ENCODE data around the gene PRLR.
"Not testable (repeated sequence)": the region's sequence is repeated elsewhere in the genome, so short reads cannot be mapped to it uniquely, and the experiment has no call there.

PRLR gene

DNA sequence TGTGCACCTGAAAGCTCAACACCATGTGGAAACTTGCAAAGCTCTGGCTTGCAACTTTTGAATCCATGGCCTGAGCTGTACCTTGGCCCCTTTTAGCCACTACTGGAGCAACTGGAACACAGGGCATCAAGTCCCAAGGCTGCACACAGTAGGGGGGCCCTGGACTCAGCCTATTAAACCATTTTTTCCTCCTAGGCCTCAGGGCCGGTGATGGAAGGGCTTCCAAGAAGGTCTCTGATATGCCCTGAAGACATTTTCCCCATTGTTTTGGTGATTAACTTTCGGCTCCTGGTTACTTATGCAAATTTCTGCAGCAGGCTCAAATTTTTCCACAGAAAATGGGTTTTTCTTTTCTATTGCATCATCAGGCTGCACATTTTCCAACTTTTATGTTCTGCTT is 22.7 kb upstream of the PRLR start:
- no peak overlapping the region for H3K9ac ChIP-seq (ENCODE audit: insufficient read length, low read depth)
- H3K27me3 ChIP-seq (ENCODE audit: insufficient read depth, insufficient read length) = no peaks in the 10 kb centered on the region
- no peak for DNase-seq (ENCODE audit: low read depth, low spot score)
- no peak overlapping the region for H3K4me3 ChIP-seq (ENCODE audit: insufficient read length, low read depth)
- H3K4me1 ChIP-seq (ENCODE audit: insufficient read depth, insufficient read length) = no peaks in the 10 kb centered on the region
- H3K9me3 ChIP-seq (ENCODE audit: insufficient read depth, low read length) = peaks cover 18% of the 10 kb centered on the region; the same call in 1 of the 2 replicates
- H3K36me3 ChIP-seq (ENCODE audit: insufficient read depth, insufficient read length, low read length) = no peaks in the 10 kb centered on the region
- no peak for TF ChIP-seq ZNF274 (IDR thresholded peaks at IDR 0.05; ENCODE audit: low read depth, low read length)
- TF ChIP-seq YY1 (IDR thresholded peaks at IDR 0.05; ENCODE audit: insufficient read depth, insufficient read length) = no peak
- no peak for TF ChIP-seq SUZ12 (IDR thresholded peaks at IDR 0.05; ENCODE audit: extremely low read depth, insufficient read depth, insufficient read length)

DNA sequence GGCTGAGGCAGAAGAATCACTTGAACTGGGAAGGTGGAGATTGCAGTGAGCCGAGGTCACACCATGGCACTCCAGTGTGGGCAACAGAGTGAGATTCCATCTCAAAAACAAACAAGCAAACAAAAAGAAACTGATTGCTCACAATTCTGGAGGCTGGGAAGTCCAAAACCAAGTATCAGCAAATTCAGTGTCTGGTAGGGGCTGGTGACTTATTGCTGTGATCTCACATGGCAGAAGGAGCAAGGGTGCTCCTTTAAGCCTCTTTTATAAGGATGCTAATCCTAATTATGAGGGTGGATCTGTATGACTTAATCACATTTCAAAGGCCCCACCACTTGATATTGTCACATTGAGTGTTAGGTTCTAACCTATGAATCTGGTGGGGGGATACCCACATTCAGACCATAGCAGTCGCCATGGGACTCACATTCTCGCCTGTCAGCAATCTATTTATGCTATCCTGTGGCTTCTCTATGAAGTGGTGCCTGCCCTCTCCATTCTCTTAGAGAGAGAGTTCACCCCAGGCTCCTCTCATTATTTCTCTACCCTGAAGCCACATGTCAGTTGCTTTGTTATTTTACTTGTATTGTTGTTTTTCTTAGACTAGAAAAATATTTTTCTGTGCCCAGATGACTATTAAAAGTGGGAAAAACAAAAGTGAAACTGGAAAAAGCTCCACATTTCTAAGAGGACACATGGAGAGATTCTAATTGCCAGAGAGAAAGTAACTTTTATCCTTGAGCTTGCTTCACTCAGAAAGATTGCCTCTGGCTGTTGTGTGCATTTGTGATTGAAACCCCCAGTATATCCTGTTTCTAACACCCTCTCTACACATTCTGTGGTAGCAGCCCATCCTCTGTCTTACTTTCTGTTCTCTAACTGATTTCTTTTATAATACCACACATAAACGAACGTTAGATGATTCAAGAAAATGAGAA is 18.8 kb upstream of the PRLR start:
- Histone ChIP-seq H3K4me3 (ENCODE audit: insufficient read length, low read depth) (no peak overlapping the region), H3K4me1 (ENCODE audit: insufficient read depth, insufficient read length) (peaks cover 2% of the 10 kb centered on the region), H3K27me3 (ENCODE audit: insufficient read depth, insufficient read length) (no peaks in the 10 kb centered on the region), H3K36me3 (ENCODE audit: insufficient read depth, insufficient read length, low read length) (no peaks in the 10 kb centered on the region), H3K9me3 (ENCODE audit: insufficient read depth, low read length) (peaks cover 18% of the 10 kb centered on the region; the same call in 1 of the 2 replicates), H3K9ac (ENCODE audit: insufficient read length, low read depth) (no peak overlapping the region)
- TF ChIP-seq SUZ12 (IDR thresholded peaks at IDR 0.05; ENCODE audit: extremely low read depth, insufficient read depth, insufficient read length) (no peak), ZNF274 (IDR thresholded peaks at IDR 0.05; ENCODE audit: low read depth, low read length) (no peak), YY1 (IDR thresholded peaks at IDR 0.05; ENCODE audit: insufficient read depth, insufficient read length) (no peak)
- no peak for DNase-seq (ENCODE audit: low read depth, low spot score)

DNA sequence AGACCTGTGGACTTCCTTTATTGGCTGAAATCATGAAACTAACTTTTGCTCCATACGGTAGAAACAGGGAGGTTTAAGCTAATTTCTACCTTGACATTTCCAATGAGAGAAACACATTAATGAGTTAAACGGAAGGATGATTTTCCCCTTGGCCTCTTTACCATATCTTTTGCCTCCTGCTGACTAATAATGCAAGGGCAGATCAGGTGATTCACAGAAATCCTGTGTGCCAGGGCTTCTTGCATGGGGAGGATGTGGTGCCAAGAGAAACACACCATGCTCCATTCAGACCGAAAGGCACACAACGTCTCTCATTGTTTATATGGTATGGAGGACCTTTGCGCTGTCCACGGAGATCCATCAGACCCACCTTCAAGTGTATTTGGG is 17.4 kb upstream of the PRLR start:
- Histone ChIP-seq H3K9me3 (ENCODE audit: insufficient read depth, low read length) (peaks cover 4% of the 10 kb centered on the region; the same call in 1 of the 2 replicates), H3K4me1 (ENCODE audit: insufficient read depth, insufficient read length) (peaks cover 2% of the 10 kb centered on the region), H3K36me3 (ENCODE audit: insufficient read depth, insufficient read length, low read length) (no peaks in the 10 kb centered on the region), H3K4me3 (ENCODE audit: insufficient read length, low read depth) (no peak overlapping the region), H3K27me3 (ENCODE audit: insufficient read depth, insufficient read length) (no peaks in the 10 kb centered on the region), H3K9ac (ENCODE audit: insufficient read length, low read depth) (no peak overlapping the region)
- TF ChIP-seq YY1 (IDR thresholded peaks at IDR 0.05; ENCODE audit: insufficient read depth, insufficient read length) = no peak
- TF ChIP-seq ZNF274 (IDR thresholded peaks at IDR 0.05; ENCODE audit: low read depth, low read length) = no peak
- TF ChIP-seq SUZ12 (IDR thresholded peaks at IDR 0.05; ENCODE audit: extremely low read depth, insufficient read depth, insufficient read length) = no peak
- DNase-seq (ENCODE audit: low read depth, low spot score) = no peak

DNA sequence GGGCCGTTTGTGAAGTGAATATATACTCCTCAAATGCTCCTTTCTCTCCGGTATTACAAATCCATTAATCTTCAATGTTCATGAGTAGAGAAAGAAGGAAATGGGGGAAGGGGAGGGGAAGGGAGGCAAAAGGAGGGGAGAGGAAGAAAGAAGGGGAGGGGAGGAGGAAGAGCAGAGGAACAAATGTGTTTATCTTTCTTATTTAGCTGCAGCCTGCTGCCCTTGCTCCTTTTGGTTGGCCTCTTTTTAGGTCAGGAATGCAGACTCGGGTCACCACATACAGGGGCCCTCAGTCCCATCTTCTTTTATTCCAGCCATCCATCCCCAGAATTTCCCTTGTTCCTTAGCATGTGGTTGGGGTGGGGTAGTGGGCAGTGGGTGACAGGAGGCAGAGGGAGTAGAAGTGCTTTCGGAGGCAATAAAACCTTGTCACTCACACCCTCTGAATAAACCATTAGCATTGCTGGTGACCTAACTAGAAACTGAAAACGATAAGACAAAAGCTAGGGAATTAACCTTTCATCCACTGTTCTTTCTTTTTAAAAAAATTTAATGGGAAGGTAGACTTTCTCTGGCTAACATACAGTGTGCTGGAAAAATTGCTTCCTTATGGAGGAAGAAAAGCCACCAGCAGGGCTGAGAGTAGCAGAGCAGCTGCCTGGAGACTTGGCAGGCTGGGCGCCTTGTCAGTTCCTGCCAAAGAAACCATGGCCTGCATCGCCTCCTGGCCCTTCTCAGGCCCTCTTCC is 16.8 kb upstream of the PRLR start:
- Histone ChIP-seq H3K27me3 (ENCODE audit: insufficient read depth, insufficient read length) (no peaks in the 10 kb centered on the region), H3K9me3 (ENCODE audit: insufficient read depth, low read length) (no peaks in the 10 kb centered on the region), H3K9ac (ENCODE audit: insufficient read length, low read depth) (no peak overlapping the region), H3K4me3 (ENCODE audit: insufficient read length, low read depth) (no peak overlapping the region), H3K36me3 (ENCODE audit: insufficient read depth, insufficient read length, low read length) (no peaks in the 10 kb centered on the region), H3K4me1 (ENCODE audit: insufficient read depth, insufficient read length) (peaks cover 2% of the 10 kb centered on the region)
- no peak for DNase-seq (ENCODE audit: low read depth, low spot score)
- no peak for TF ChIP-seq YY1 (IDR thresholded peaks at IDR 0.05; ENCODE audit: insufficient read depth, insufficient read length)
- no peak for TF ChIP-seq SUZ12 (IDR thresholded peaks at IDR 0.05; ENCODE audit: extremely low read depth, insufficient read depth, insufficient read length)

DNA sequence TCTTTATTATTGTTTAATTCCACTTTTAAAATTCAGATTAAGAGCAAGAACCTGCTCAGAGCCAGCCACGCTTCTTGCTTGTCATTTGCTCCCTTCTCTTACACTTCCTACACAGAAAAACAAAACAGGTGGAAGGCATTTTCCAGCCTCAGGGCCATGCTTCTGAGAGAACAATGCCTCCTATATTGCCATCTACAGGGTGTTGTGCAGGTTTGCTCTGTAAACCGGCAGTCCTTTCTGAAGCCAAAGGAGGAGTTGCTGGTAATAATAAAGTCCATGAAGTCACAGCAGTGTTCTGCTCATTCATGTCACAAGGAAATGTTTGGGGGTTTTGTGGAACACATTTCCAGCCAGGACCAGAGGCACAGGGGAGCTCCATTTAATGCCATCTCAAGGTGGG is 16.1 kb upstream of the PRLR start:
- peaks cover 2% of the 10 kb centered on the region for H3K4me1 ChIP-seq (ENCODE audit: insufficient read depth, insufficient read length)
- H3K9ac ChIP-seq (ENCODE audit: insufficient read length, low read depth) = no peak overlapping the region
- TF ChIP-seq YY1 (IDR thresholded peaks at IDR 0.05; ENCODE audit: insufficient read depth, insufficient read length) (no peak), ZNF274 (IDR thresholded peaks at IDR 0.05; ENCODE audit: low read depth, low read length) (no peak)
- no peaks in the 10 kb centered on the region for H3K9me3 ChIP-seq (ENCODE audit: insufficient read depth, low read length)
- H3K27me3 ChIP-seq (ENCODE audit: insufficient read depth, insufficient read length) = no peaks in the 10 kb centered on the region
- H3K36me3 ChIP-seq (ENCODE audit: insufficient read depth, insufficient read length, low read length) = no peaks in the 10 kb centered on the region
- no peak overlapping the region for H3K4me3 ChIP-seq (ENCODE audit: insufficient read length, low read depth)
- DNase-seq (ENCODE audit: low read depth, low spot score) = no peak

DNA sequence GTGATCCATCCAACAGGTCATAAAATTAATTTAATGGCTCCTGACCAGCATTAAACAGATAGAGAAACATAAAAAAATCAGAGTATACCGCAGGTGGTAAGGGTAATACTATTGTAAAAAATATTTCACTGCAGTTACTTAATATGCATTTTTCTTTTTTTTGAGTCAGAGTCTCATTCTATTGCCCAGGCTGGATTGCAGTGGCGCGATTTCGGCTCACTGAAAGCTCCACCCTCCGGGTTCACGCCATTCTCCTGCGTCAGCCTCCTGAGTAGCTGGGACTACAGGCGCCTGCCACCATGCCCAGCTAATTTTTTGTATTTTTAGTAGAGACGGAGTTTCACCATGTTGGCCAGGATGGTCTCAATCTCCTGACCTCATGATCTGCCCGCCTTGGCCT is 15.1 kb upstream of the PRLR start:
- not testable (repeated sequence) for H3K36me3 ChIP-seq (ENCODE audit: insufficient read depth, insufficient read length, low read length); H3K4me1 ChIP-seq (ENCODE audit: insufficient read depth, insufficient read length); DNase-seq (ENCODE audit: low read depth, low spot score); H3K4me3 ChIP-seq (ENCODE audit: insufficient read length, low read depth); H3K9ac ChIP-seq (ENCODE audit: insufficient read length, low read depth); H3K27me3 ChIP-seq (ENCODE audit: insufficient read depth, insufficient read length); H3K9me3 ChIP-seq (ENCODE audit: insufficient read depth, low read length)

DNA sequence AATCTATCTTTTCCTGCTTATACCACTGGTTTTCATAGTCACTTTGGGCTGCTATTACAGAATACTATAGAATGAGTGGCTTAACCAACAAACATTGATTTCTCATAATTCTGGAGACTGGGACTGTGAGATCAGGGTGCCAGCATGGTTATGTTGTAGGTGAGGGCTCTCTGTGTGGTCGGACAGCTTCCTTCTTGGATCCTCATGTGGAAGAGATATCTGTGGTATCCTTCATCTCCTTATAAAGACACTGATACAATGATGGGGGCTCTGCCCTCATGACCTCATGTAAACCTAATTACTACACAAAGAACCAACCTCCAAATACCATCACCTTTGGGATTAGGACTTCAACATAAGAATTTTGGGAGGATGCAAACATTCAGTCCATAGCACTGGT is 13.9 kb upstream of the PRLR start:
- no peaks in the 10 kb centered on the region for H3K9me3 ChIP-seq (ENCODE audit: insufficient read depth, low read length)
- H3K27me3 ChIP-seq (ENCODE audit: insufficient read depth, insufficient read length) = no peaks in the 10 kb centered on the region
- peaks cover 2% of the 10 kb centered on the region for H3K4me1 ChIP-seq (ENCODE audit: insufficient read depth, insufficient read length)
- no peak for DNase-seq (ENCODE audit: low read depth, low spot score)
- TF ChIP-seq YY1 (IDR thresholded peaks at IDR 0.05; ENCODE audit: insufficient read depth, insufficient read length) (no peak), ZNF274 (IDR thresholded peaks at IDR 0.05; ENCODE audit: low read depth, low read length) (no peak), SUZ12 (IDR thresholded peaks at IDR 0.05; ENCODE audit: extremely low read depth, insufficient read depth, insufficient read length) (no peak)
- H3K9ac ChIP-seq (ENCODE audit: insufficient read length, low read depth) = no peak overlapping the region
- no peak overlapping the region for H3K4me3 ChIP-seq (ENCODE audit: insufficient read length, low read depth)
- no peaks in the 10 kb centered on the region for H3K36me3 ChIP-seq (ENCODE audit: insufficient read depth, insufficient read length, low read length)
